Cerebellar nuclear complex (tissue), 1 donor: ENCODE results near the gene TPK1.
"Not testable (repeated sequence)": the region's sequence is repeated elsewhere in the genome, so short reads cannot be mapped to it uniquely, and the experiment has no call there.

Experiments
- DNase-seq, 2 experiments: peaks; one replicate each; lab custom pipeline; 2025; lab: John Stamatoyannopoulos, UW

The TPK1 gene

DNA sequence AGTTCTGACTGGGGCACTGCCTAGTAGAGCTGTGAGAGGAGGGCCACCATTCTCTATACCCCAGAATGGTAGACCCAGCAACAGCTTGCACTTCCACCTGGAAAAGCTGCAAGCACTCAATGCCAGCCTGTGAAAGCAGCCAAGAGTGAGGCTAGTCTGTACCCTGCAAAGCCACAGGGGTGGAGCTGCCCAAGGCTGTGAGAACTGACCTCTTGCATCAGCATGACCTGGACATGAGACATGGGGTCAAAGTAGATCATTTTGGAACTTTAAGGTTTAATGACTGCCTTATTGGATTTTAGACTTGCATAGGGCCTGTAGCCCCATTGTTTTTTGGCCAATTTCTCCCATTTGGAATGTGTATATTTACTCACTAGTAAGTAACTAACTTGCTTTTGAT is 206.3 kb downstream of the TPK1 start:
- DNase-seq, result no peak

DNA sequence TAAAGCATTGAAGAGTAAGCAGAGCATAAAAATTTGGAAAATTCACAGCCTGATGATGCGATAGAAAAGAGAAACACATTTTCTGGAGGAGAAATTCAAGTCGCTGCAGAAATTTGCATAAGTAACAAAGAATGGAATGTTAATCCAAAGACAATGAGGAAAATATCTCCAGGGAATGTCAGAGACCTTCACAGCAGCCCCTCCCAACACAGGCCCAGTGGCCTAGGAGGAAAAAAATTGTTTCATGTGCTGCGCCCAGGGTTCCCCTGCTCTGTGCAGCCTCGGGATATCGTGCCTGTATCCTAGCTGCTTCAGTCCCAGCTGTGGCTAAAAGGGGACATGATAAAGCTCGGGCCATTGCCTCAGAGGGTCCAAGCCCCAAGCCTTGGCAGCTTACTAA is 206.8 kb downstream of the TPK1 start:
- DNase-seq, result no peak

GRCh38 chr7:144628176-144628575 is 207.7 kb downstream of the TPK1 start:
- no peak for DNase-seq

GRCh38 chr7:144622745-144623144 is 213.1 kb downstream of the TPK1 start:
- DNase-seq, result no peak

GRCh38 chr7:144606261-144606660 is 229.6 kb downstream of the TPK1 start:
- no peak for DNase-seq

- DNase-seq, result no peak
Measured at GRCh38 chr7:144596953-144597352, 238.9 kb downstream of the TPK1 start.

DNA sequence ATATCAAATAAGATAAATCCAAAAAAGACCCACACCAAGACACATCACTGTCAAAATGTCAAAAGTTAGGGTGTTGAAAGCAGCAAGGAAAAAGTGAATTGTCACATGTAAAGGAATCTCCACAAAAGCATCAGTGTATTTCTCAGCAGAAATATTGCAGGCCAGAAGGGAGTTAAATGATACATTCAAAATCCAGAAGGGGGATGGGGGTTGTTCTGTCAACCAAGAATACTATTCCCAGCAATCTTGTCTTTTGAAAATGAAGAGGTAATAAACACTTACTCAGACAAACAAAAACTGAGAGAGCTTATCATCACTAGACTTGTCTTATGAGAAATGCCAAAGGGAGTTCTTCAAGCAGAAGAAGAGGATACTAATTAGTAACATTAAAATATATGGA is 241.3 kb downstream of the TPK1 start:
- no peak for DNase-seq

DNA sequence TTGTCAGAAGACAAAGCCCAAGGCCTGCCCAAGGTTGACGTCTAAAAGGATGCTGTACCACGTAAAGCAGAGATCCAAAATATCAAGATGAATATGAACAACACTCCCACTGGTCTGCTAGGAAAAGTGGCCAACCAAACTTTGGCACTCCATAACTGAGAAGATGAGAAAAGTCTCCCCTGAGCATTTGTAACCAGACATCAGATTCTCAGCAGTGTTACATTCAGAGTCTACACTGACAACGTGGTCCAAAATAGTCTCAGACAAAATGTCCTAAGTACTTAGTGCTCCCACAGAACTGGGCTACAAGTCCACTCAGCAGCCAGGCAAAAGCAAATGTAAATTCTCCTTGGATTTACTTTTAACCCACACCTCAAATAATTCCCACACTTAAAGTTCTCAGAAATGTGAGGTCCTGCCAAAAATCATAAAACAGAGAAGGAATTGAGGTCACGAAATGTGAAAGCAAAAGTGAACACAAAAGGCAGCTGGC is 247.2 kb downstream of the TPK1 start:
- no peak for DNase-seq

GRCh38 chr7:144587701-144588100 is 248.2 kb downstream of the TPK1 start:
- no peak for DNase-seq

DNA sequence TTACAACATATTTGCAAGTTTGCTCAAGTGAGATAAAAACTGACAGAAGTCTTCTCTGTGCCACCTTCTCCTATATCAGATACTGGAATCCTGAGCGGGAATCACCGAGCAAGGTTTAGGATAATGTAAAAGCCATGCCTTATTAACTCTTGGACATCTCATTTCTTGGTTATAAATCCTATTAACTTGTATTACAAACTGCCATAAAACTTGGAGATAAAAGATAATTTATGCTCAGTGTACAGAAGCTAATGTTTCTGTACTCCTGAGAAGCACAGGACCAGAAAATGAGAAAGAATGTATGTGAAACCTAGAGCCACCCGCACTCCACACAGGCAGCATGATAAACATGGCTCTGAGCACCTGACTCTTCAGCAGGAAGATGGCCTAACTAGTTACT is 251.1 kb downstream of the TPK1 start:
- DNase-seq, result no peak

- no peak for DNase-seq
Measured at GRCh38 chr7:144579687-144580086, 256.2 kb downstream of the TPK1 start.

DNA sequence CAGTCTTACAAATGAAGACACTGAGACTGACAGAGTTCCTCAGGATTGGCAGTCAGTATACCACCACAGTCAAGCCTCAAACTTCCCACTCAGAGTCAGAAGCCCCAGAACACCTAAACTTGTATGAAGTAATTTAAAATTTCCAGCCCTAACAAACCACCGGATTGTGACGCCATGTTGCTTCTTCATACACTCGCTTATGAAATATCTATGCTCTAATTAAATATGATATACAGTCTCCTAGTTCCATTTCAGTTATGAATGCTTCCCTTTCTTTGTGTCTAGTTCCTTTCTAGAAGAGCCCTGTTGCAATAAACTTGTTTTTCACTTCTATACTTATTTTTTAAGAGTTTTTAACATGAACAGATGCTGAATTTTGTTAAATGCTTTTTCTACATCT is 260.4 kb downstream of the TPK1 start:
- DNase-seq, result no peak

- not testable (repeated sequence) for DNase-seq
Measured at GRCh38 chr7:144574753-144575152, 261.1 kb downstream of the TPK1 start.

DNA sequence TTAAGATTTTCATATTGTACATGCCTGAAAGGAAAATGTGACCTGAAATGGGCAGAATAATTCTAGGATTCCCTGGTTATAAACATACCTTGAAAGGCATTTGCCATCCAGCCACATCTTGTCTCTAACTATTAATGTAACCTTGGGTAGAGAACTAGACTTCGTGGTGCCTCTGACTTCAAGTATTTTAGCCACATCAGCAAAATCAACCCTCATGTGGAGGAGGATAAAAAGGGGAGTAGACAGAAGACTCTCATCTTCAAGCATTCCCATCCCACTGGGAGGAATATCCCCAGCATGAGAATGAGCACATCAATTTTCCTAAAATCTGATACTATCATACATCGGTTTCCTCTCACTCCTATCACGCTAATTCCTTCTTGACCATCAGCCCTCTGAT is 267.6 kb downstream of the TPK1 start:
- DNase-seq, result no peak

DNA sequence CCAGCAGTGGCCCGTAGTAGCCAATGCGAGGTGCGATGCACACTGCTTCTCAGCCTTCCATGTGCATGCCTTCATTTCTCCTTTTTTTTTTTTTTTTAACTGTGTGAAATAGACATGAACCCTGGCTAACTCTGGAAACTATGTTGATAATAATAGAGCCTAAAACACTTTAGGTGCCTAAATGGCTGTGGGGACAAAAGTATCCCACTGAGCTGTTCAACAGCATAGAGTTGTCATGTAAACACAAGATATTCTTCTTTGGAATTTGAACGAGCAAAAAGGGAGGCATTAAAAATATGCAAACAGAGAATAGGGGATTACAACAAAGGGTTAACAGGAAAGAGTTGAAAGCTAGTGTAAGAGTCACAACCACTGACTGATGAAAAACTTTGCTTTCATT is 270.3 kb downstream of the TPK1 start:
- DNase-seq, result no peak

DNA sequence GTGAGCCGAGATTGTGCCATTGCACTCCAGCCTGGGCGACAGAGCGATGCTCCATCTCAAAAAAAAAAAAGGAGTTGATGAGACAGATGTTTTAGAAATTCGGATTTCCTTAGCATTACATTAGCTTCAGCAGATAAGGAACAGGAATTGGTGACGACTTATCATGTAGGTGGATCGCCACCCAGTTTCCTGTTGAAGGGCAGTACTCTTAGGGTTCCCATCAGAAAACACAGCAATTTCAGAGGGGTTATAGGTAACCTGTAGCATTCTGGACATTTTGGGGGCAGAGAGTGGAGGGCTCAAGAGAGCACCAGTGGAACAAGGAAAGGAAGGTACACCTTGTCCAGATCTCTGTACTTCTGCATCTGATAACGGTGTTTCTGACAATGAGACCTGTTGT is 286.0 kb downstream of the TPK1 start:
- DNase-seq, result no peak

DNA sequence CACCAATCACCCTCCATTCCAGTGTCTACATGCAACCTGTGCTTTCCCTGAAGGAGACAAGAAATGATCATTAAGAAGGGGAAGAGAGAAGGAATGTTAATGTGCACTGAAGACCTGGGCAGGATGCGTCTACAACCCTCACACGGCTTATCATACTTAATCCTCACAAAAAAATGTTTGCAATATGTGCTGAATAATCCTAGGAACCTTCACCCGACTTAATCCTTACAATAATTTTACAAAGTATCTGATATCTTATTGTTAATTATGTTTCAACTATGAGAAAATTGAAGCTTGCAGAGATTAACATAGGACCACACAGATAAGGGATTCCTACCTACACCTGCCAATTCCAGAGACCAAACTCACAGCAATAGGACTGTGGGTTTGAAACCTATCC is 287.3 kb downstream of the TPK1 start:
- no peak for DNase-seq

DNA sequence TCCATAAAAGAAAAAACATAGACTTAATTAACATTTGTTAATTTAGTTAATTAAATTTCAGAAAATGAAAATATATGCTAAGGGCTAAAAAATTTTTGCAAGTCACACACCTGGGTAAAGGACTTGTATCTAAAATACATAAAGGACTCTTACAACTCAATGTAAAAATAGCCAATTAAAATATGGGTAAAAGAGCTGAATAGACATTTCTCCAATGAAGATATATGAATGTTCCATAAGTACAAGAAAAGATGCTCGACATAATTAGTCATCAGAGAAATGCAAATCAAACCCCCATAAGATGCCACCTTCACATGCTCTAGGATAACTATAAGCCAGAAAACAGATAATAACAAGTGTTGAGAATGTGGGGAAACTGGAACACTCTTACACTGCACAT is 288.0 kb downstream of the TPK1 start:
- no peak for DNase-seq

DNA sequence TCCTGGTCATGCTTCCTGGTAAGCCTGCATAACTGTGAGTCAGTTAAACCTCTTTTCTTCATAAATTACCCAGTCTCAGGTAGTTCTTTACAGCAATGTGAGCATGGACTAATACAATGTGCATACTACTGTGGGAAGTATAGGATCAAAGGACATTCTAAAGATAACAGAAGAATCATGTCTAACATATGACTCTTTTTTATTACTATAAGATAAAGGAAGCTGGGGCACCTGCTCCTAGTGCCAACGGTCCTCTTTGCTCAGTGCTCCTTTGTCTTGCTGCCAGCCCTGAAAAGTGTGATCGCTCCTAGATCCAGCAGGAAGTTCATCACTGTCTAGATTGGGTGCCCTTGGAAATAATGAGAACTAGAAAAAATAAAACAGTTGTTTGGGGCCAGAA is 289.1 kb downstream of the TPK1 start:
- DNase-seq, result no peak

DNA sequence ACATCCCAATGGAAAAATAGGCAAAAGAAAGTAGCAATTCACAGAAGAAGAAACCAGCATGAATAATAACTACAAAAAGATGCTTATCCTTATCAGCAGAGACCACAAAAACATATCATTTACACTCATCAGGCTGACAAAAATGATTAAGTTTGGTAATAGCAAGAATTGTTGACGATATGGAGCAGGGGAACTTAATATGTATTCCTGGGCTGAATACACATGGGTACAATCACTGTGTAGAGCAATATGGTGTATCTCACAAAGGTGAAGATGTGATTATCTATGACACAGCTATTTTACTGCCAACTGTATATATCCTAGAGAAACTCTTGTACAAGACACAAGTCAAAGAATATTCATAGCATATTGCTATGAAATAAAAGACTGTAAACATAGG is 290.5 kb downstream of the TPK1 start:
- no peak for DNase-seq

DNA sequence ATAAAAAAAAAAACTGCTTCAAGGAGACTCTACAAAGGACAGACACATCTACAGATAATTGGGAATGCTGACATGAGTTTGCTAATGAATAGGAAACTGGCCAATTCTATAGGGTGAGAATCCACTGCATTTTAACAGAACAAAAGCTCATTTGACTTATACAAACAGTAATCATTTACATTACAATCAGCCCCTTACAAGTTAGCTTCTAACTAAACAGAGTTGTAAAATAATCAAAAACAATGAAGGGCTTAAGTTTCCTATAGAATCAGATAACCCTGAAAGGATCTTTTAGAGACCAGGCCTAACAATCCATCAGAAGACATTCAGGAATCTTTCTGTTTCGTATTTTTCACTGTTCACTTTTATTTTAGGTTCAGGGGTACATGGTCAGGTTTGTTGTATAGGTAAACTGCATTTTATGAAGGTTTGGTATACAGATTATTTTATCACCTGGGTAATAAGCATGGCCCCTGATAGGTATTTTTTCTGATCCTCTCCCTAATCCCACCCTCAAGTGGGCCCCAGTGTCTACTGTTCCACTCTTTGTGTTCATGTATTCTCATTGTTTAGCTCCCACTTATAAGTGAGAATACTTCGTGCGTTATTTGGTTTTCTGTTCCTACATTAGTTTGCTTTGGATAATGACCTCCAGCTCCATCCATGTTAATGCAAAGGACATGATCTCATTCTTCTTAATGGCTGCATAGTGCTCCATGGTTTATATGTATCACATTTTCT is 301.0 kb downstream of the TPK1 start:
- DNase-seq, result no peak

DNA sequence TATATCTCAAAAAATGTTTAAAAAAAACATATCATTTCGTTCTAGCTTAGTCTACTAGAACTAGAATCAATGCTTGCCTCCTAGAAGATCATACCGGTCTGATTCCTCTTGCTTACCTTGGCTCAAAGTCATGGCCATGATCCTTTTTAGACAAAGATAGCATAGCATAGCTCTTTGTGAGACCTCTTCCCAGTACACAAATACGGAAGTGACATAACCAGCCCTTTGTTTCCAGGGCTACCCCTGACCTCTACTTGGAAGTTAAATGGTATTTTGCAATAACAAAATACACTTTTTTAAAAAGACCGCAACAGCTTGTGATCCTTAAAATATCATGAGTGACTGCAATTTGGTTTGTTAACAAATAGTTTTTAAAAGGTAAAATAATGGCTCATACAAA is 301.7 kb downstream of the TPK1 start:
- DNase-seq, result no peak

GRCh38 chr7:144531181-144531580 is 304.7 kb downstream of the TPK1 start:
- no peak for DNase-seq

DNA sequence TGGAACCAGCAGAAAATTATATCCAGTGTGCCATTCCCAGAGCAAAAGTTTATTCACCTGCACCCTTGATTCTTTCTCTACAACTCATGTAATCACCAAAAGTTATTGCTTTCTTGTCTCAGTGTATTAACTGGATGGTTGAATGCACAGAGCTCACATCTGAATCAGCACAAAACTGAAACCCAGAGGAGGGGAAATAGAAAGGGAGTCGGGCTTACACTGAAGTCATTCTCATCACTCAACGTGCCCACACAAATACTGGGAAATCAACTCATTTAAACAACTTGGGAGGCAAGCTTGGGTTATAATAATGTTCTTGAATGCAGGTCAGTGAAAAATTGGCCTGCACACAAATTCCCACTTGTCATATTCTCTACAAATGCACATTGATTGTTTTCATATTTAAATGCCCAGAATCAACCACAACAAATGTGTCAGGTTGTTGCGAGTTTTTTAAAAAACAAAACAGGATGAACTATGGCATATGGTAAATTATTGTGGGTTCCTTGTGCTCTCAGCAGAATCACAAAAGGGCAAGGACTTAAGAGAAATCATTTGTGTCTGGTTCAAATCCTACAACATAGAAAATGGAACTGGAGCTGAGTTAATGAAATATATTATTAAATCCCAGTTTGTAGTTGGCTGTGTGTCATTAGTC is 306.5 kb downstream of the TPK1 start:
- DNase-seq, result no peak
